H4 (cell line): ENCODE measurements around the gene ORAI3. TPM values are rescaled to one million over a fixed set of nuclear protein-coding genes. Genes with fewer than 3 reads are reported as not detected.
A peak's percentile ranks its signal among the peaks of the same experiment; 100 is the strongest.
"Not testable (repeated sequence)": the region's sequence is repeated elsewhere in the genome, so short reads cannot be mapped to it uniquely, and the experiment has no call there.

Source experiments
- DNase-seq: peaks from one replicate; pipeline ENCODE4 v3.0.0-alpha.2; 2015; ENCODE audit warnings: low spot score
- total RNA-seq: library from RNA; depleted of rRNA; stranded (reverse); fragments of >200 nt; shearing (Covaris generic); gene quantifications from 2 replicates; pipeline ENCODE4 v1.2.3, GENCODE V29; 2014

The ORAI3 gene
- total RNA-seq, 1 experiment from 2014 or later = 30.5 TPM

DNA sequence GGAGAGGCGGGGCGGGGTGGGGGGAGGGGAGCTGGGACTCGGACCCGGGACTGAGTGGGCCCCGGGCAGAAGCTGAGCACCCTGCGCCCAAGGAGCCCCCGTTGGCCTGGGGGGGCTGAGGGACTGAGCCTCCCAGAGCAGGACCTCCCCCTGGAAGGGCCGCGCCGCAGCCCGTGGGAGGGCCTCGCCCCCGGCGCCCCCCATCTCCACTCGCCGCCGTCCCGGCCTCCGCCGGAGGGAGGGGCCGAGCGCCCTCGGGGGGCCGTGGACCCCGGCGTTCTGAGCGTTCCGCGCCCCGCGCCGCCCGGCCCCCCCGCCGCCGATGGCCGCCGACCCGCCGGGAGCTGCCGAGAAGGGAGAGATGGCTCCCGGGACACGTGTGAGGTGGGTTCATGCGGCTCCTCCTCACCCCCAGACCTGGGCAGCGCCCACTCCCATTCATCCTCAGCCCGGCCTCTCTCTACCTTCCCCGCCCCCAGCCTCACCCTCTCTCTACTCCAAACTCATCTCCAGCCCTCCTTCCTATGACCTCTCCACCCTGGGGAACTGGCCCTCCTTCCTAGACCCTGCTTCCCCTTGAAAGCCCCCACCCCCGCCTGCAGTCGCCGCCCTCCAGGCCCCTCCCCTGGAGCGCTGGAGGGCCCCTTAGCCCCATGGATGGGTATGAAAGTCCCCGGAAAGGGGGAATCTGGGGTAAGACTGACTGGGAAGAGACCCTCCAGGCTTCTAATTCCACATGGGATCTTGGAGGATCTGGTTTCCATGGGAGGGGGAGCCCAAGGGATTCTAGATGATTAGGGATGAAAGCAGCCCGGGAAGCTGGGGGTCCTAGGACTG, 24.6 kb upstream of the ORAI3 start:
- no peak for DNase-seq

DNA sequence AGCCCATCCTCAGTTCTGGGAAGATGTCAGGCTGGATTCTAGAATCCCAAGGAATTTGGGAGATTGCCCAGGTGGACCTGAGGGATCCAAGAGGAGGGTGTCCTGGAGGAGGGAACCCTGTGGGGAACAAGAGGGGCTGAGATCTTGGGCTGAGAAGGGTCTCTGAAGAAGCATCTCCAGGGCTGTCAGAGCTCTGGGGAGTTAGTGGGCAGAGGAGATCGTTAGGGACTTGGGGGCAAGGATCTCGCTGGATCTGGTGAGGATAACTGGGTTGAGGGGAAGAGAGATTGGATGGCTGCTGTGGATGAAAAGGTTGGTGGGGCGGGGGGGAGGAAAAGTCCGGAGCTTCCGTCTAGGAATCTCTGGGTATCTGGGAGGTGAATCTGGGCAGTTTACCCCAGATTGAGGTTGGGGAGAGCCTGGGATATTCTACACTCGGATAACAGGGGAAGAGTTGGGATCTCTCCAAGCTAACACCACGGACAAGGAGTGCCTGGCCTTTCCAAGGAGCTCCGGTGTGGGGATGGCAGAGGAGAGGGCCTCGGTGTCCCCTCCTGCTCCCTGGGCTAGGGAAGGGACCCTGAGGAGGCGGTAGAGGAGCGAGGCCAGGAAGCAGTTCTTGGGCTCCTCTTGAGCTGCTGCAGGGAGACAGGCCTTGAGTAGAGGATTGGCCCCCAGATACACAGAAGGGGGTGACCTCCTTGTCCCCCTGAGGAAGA, 23.8 kb upstream of the ORAI3 start:
- DNase-seq = no peak

DNA sequence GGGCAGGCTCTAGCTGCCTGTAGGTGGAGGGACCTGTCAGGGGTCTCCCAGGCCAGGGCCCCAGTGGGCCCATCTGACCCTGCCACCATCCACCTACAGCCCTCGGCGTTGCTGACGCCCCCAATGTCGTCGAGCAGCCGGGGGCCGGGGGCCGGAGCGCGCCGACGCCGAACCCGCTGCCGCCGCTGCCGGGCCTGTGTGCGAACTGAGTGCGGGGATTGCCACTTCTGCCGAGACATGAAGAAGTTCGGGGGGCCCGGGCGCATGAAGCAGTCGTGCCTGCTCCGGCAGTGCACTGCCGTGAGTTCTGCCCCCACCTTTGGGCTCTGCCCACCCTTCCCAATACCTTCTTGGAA, 23.3 kb upstream of the ORAI3 start:
- DNase-seq = no peak

DNA sequence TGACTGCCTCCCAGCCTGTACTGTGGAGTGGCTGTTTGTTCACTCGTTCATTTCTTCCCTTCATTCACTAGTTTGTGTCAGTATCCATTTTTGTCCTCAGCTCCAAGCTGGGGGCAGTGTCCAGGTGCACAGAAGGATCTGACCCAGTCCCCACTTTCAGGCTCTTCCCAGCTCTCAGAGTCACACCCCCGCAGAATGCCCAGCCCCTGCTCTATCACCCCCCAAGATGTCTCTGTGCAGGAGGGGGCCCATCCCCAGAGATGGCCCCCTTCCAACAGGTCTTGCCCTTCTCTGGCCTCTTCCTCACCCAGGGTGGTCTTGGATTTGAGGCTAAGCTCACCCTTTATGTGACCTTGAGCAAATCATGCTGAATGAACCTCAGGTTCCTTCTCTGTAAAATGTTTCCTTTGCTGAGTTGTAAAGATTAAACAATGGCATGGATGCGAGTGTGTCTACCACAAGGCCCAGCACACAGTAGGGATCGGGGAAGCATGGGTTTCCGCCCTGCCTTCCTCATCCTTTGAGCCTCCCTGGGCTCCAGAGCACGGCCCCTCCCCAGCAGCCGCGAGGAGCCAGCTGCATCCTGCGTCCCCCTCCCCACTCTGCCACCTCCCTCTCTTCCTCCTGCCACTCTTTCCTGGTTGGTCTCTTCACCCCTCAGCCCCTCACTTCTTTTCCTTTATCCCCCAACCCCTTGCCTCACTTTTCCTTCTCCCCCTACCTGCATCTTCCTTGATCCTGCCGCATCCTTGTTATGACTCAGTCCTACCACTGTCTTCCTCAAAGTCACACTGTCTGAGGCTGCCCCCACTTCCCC, 22.7 kb upstream of the ORAI3 start:
- DNase-seq = no peak

DNA sequence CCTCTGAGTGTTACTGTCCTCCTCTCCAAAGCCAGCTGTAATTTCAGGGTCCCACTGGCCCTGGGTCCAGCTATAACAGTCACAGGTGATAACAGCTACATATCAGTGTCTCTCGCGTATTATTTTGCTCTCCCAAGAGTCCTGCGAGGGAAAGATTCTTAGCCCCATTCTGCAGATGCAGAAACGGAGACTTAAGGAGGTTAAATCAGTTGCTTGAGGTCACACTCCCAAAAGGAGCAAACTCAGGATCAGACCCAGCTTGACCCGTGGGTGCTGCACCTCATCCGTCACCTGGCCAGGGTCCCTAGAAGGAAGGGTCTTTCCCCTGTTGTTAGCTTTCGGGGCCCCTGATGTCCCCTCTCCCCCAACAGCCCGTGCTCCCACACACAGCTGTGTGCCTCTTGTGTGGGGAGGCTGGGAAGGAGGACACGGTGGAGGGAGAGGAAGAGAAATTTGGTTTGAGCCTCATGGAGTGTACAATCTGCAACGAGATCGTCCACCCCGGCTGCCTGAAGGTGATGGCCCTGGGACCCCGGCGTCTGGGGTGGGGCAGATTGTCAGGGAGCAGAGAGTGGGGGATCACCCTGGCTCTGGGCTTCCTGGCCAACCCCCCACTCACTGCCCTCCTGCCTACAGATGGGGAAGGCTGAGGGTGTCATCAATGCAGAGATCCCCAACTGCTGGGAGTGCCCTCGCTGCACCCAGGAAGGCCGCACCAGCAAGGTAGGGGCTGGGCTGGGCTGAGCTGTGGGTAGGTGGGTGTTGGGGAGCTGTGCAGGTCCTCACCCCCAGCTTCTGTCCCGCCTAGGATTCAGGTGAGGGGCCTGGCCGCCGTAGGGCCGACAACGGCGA, 21.7 kb upstream of the ORAI3 start:
- DNase-seq = no peak

DNA sequence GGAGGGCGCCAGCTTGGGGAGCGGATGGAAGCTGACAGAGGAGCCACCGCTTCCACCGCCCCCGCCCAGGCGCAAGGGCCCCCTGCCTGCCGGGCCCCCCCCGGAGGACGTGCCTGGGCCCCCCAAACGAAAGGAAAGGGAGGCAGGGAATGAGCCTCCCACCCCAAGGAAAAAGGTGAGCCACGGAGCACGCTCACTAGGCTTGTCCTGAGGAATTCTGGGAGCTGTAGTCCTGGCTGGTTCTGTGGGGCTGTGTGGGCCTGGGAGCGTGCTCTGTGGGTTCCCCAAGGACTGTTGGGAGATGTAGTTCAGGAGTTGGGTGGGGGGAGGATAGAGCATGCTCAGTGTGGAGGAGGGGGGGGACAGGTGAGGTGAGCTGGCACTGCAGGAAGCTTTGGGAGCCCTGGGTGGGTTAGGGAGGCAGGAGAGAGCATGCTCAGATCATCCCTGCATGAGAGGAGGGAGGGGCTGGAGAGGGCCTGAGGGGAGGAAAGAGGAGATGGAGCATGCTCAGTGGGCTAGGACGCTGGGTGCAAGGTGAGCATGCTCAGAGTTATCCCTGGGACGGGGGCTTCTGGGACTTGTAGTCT, 21.0 kb upstream of the ORAI3 start:
- no peak for DNase-seq

DNA sequence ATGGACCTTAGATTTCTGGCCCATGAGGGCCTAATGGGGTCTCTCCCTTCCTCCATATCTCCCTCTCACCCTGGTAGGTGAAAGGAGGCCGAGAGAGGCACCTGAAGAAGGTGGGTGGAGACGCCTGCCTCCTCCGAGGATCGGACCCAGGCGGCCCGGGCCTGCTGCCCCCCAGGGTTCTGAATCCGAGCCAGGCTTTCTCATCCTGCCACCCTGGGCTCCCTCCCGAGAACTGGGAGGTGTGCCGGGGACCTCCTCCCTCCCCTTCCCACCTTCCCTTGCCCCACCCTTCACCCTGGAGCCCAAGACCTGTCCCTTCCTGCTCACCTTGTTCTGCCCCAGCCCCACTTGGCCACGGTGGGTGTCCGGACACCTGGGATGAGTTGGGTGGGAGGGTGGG, 20.5 kb upstream of the ORAI3 start:
- DNase-seq = no peak

DNA sequence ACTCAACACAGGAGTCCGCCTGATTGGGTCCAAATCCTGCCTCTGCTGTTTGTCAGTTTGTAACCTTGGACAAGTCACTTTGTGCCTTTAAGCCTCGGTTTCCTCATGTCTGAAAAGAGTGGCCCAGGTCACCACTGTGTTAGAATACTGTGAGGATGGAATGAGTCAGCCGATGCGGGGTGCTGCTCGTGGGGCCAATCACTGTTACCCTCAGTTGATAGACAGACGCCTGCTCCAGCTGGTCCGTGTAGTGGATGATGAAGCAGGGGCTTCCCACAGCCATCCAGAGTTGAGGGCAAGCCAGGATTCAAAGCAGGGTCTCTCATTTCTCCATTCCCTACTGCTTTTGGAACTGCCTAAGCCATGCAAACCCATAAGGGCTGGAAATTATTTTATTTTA, 19.7 kb upstream of the ORAI3 start:
- DNase-seq = no peak

DNA sequence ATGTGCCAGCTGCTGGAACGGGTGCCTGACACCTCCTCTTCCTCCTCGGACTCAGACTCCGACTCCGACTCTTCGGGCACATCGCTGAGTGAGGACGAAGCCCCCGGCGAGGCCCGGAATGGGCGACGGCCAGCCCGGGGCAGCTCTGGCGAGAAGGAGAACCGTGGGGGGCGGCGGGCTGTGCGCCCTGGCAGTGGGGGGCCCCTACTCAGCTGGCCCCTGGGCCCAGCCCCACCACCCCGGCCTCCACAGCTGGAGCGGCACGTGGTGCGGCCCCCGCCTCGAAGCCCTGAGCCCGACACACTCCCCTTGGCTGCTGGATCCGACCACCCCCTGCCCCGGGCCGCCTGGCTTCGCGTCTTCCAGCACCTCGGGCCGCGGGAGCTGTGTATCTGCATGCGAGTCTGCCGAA, 18.7 kb upstream of the ORAI3 start:
- DNase-seq = no peak

DNA sequence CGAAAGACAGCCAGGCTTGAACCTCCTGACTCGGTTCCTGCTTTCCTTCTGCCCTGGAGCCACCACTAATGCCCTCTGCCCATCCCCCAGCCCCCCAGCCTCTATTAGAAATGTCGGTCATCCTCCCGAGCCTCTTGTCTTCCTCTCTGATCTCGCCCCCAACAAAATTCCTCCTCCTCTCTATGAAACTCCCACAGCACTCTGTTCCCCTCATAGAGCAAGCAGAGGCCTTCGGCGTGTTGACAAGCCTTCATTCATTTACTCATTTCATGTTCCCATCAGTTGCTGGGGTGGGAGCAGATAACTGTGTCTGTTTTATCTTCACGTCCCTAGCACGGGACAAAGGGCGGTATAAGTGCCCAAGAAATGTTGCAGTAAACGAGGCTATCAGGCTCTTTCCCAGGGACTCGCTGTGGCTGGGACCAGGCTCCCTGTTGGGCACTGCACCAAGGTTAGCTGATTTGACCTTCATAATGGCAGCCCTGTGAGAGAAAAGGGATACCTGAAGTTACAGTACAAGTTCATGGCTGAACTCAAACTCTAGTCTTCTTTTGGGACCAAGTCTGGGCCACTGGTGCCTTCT, 17.7 kb upstream of the ORAI3 start:
- no peak for DNase-seq

DNA sequence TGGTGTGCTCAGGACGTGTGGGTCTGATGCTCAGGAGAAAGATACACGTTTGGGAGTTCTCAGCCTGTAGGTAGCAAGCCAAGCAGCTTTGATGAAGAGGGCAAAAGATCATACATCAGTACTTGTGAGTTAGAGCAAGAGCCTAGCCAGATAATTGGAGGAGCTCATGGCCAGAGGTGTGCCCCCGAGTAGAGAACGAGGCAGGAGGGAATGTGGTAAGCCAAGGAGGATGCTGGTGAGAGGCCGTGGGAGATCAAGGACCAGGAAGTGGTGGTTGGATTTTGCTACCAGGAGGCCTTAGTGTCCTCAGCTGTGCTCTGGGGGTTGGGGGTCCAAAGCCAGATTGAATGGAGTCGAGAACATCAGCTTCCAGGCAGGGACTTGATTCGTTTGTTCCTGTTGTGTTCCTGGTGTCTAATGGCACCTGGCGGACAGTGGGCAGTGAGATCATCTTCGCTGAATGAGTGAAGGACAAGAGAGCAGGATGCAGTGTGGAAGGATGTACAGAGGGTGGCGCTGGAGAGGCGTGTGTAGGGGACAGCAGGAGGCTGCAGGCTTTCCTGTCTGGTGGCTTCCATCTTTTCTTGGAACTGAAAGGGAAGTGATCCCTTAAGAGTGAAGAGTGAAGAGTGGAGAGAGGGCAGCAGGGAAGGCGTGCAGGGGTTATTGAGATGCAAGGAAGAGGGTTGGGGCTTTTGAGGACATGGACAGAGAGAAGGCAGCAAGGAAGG, 13.9 kb upstream of the ORAI3 start:
- DNase-seq = peak; percentile 54

DNA sequence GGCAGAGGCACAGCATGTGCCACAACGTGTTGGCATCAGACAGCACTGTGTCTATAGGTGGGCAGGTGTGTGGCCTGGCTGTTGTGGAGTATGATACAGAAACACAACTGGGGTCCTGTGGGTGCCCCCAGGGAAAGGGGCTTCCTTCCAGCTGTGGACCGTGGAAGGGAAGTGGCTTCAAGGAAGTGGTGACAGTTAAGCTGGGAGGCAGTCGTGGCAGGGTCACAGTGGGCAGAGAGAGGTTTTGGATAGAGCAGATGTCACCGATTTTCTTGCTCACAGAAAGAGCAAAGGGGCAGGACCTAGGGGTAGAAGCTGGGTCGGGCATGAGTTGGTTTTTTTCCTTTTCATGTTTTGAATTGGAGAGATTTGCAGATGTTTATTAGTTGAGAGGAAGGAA, 11.2 kb upstream of the ORAI3 start:
- DNase-seq = no peak

DNA sequence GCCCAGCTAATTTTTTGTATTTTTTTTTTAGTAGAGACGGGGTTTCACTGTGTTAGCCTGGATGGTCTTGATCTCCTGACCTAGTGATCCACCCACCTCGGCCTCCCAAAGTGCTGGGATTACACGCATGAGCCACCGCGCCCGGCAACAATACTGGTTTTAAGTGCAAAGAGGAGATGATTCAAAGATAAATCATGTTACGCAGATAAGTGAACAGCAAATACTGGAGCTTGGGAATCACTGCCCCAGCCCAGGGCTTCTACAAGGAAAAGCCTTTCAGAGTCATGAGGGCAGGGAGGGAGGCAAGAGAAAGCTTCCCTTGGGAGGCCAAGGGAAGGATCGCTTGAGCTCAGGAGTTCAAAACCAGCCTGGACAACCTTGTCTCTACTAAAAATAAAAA, 9.3 kb upstream of the ORAI3 start:
- DNase-seq = not testable (repeated sequence)

DNA sequence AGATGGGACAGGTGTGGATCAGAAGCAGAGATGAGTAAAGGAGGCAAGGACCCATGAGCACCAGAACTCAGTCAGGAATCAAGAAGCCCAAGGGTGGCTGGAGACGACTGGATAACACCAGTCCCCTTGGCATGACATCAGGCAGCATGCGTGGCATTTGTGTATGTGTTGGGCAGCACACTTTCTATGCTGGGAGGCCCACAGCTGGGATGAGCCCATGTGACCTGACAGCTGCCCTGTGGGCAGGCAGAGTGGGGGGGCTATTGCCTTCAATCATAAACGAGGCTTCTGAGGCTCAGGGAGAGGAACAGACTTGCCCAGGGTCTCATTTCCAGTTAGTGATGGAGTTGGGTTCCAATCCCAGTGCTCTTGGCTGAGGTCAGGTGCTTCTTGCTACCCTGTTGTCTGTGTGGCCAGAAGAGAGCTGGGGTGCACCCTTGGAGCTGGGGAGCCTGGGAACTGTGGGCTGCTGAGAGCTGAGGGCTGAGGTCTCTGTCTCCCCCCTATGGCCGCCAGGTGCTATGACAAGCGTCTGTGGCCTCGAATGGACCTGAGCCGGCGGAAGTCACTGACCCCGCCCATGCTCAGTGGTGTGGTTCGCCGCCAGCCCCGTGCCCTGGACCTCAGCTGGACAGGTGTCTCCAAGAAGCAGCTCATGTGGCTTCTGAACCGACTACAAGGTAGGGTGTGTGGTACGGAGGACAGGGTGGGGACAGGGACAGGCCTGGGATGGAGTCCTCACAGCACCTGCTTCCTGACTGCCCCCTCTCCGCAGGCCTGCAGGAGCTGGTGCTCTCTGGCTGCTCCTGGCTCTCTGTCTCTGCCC, 7.1 kb upstream of the ORAI3 start:
- peak; percentile 70 for DNase-seq

DNA sequence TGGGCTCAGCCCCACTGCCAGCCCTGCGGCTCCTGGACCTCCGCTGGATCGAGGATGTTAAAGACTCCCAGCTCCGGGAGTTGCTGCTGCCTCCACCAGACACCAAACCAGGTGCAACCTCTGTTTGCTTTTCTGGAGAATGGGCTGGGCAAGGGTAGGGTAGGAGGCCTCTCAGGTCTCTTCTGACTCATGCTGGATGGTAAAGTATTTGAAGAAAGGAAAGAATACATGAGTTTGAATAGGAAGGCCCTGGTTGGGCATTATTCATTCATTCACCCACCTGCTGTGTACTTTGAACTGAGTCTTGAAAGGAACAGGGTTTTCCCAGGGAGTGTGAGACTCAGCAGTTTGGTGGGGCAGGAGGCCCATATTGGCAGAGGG, 6.5 kb upstream of the ORAI3 start:
- no peak for DNase-seq

DNA sequence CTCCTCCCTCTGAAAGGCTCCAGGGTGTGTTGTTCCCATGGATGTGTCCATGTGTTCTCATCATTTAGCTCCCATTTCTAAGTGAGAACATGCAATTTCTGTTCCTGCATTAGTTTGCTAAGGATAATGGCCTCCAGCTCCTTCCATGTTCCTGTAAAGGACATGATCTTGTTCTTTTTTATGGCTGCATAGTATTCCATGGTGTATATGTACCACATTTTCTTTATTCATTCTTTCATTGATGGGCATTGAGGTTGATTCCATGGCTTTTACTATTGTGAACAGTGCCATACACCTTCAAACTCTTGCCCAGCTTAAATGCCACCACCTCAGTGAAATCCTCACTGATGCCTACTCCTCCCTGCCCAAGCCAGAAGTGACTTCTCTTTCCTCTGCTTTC, 4.5 kb upstream of the ORAI3 start:
- no peak for DNase-seq

DNA sequence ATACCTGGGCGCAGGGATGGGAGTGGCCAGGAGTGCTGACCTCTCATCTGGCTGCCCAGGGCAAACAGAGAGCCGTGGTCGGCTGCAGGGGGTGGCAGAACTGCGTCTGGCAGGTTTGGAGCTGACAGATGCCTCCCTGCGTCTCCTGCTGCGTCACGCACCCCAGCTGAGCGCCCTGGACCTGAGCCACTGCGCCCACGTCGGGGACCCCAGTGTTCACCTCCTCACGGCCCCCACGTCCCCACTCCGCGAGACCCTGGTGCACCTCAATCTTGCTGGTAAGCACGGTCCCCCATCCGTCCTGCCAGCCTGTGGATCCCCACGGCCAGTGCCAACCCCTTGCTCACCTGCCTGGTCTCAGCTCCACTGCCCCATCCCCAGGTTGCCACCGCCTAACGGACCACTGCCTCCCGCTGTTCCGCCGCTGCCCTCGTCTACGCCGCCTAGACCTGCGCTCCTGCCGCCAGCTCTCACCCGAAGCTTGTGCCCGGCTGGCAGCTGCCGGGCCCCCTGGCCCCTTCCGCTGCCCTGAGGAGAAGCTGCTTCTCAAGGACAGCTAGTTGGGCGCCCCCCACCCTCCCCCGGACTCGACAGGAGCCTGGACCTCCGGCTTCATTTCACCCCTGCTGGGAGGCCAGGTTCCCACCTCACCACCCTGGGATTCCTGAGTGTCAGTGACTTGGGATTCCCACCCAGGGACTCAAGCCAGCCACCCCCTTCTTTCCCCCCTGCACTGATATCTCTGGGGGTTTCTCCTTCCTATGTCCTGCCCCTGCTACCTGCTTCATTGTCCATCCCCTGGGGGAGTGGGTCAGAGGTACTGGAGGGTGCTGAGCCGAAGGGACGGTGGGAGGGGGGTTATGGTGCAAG, 2.0 kb upstream of the ORAI3 start:
- no peak for DNase-seq

DNA sequence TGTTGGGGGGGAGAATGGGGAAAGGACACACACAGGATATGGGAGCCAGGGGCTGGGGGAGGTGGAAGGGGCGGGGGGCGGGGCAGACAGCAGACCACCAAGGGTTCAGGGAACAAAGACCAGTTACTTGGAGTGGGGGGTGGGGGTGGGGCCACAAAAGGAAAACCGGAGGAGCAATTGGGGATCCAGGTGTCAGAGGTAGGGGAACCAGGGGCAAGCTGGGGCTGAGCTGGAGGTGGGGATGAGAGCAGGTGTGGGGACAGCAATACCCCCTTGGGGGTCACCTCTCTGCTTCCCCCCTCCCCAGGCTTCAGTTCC, 1.4 kb upstream of the ORAI3 start:
- DNase-seq = no peak
